Measurements from ENCODE around the gene CIAO2B.
"Not testable (repeated sequence)": the region's sequence is repeated elsewhere in the genome, so short reads cannot be mapped to it uniquely, and the experiment has no call there.

Gene CIAO2B

GRCh38 chr16:66902648-66903543, 31.3 kb downstream of the CIAO2B start:
- DNase-seq, result no peak

- no peak for DNase-seq
Measured at GRCh38 chr16:66901626-66902025, 32.6 kb downstream of the CIAO2B start.

- no peak for DNase-seq
Measured at GRCh38 chr16:66900721-66901441, 33.3 kb downstream of the CIAO2B start.

- no peak for DNase-seq
Measured at GRCh38 chr16:66899945-66900710, 34.1 kb downstream of the CIAO2B start.

GRCh38 chr16:66899310-66899944, 34.8 kb downstream of the CIAO2B start:
- no peak for DNase-seq

- no peak for DNase-seq
Measured at GRCh38 chr16:66898933-66899309, 35.3 kb downstream of the CIAO2B start.

- DNase-seq, result no peak
Measured at GRCh38 chr16:66898207-66898606, 36.0 kb downstream of the CIAO2B start.

GRCh38 chr16:66896682-66897081, 37.5 kb downstream of the CIAO2B start:
- not testable (repeated sequence) for DNase-seq

- DNase-seq, result no peak
Measured at GRCh38 chr16:66895999-66896398, 38.2 kb downstream of the CIAO2B start.

- DNase-seq, result no peak
Measured at GRCh38 chr16:66895689-66895979, 38.6 kb downstream of the CIAO2B start.

- DNase-seq, result peak; percentile 59 to 69
Measured at GRCh38 chr16:66894948-66895688, 39.1 kb downstream of the CIAO2B start.

GRCh38 chr16:66894055-66894454, 40.1 kb downstream of the CIAO2B start:
- DNase-seq, result no peak

GRCh38 chr16:66891797-66892196, 42.4 kb downstream of the CIAO2B start:
- no peak for DNase-seq

- no peak for DNase-seq
Measured at GRCh38 chr16:66891360-66891759, 42.8 kb downstream of the CIAO2B start.

GRCh38 chr16:66890799-66891198, 43.4 kb downstream of the CIAO2B start:
- no peak for DNase-seq

GRCh38 chr16:66889622-66890021, 44.6 kb downstream of the CIAO2B start:
- no peak for DNase-seq

- no peak for DNase-seq
Measured at GRCh38 chr16:66888647-66889615, 45.3 kb downstream of the CIAO2B start.

GRCh38 chr16:66886914-66887313, 47.3 kb downstream of the CIAO2B start:
- no peak for DNase-seq

GRCh38 chr16:66886321-66886720, 47.9 kb downstream of the CIAO2B start:
- DNase-seq, result no peak

GRCh38 chr16:66885491-66885890, 48.7 kb downstream of the CIAO2B start:
- no peak for DNase-seq

GRCh38 chr16:66882702-66883101, 51.5 kb downstream of the CIAO2B start:
- DNase-seq, result no peak

Measured in activated CD4-positive, alpha-beta T cell treated with anti-CD3 and anti-CD28 coated beads, Interleukin-2, amount 50 U/mL, for 48 hours (primary cell).